ENCODE measurements around the gene PLEKHA6.

Gene PLEKHA6

GRCh38 chr1:204176049-204176448 lies 183.7 kb downstream of the PLEKHA6 start:
- DNase-seq: no peak

GRCh38 chr1:204174958-204175357 lies 184.8 kb downstream of the PLEKHA6 start:
- DNase-seq: no peak

DNA sequence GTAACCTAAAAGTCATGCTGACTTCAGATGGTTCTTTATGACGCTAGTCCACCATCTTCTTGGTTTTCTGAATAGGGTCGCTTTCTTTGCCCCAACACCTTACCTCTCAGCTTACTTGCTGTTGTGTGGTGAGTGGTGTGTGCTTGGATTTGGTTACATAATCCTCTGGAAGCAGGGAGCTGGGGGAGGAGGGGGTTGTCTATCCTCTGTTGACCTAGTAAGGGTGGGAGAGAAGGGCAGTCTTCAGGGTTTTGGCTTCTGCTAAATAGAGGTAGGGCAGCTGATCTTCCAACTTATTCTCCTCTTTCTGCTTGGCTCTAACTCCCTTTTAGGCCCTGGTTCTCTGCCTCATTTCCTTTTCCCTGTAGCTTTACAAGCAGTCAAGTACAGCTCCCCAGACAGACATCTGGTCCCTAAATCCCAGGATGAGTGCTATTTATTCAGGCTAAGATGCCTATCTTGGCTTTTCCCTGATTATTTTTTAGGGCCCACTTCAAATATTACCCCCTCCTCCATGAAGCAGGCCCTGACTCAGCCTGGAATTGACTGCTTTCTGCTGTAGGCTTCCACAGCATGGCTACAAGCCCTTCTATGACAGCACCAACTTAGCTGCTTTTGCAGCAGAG lies 187.2 kb downstream of the PLEKHA6 start:
- DNase-seq: no peak

GRCh38 chr1:204171751-204172178 lies 188.0 kb downstream of the PLEKHA6 start:
- DNase-seq: no peak

- DNase-seq: no peak
These were observed 189.1 kb downstream of the PLEKHA6 start for GRCh38 chr1:204170494-204171155.

GRCh38 chr1:204169858-204170257 lies 189.9 kb downstream of the PLEKHA6 start:
- no peak for DNase-seq

Data from NCI-H2107 (cell line).